WI38 (cell line): Measurements from ENCODE around the gene CFAP45.

Source experiments
- H3K4me3 ChIP-seq: 2 replicates; pipeline ENCODE4 v1.5.1; 2011; ENCODE audit warnings: low read depth, mild to moderate bottlenecking, control low read depth, low read length
- CTCF ChIP-seq: IDR thresholded peaks from 2 replicates; pipeline ENCODE4 v1.5.1; 2012; ENCODE audit warnings: low read depth, mild to moderate bottlenecking, control low read depth, low read length

Gene CFAP45

GRCh38 chr1:159916242-159917051 lies 16.5 kb upstream of the CFAP45 start:
- no peak for TF ChIP-seq CTCF
- H3K4me3 ChIP-seq, result no peak overlapping the region

DNA sequence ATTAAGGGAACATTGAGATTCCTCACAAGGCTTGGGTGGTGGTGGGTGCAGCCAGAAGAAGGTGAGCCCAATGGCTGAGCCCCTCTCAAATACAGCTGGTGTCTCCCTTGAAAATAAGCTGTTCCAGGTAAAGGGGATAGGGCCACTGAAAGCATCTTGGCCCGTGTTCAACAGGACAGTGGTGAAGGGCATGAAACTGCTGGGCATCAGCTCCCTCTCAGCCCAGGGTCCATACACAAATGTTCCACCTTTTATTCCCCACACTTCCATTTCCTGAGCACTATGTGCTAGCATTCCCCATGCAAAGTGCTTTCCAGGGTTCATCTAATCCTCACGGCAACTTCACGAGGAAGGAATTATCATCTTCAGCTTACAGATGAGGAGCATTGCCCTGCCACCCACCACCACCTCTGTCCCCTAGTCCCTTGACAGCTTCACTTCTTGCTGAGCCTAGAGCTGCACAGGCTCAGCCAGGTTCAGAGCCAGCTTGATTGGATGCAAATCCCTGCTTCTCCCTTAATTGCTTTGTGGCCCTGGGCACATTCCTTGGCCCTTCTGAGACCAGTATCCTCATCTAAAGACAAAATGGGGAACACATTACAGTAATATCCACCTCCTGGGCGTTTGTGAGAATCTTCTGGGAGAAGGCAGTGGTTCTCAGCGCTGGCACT lies 15.7 kb upstream of the CFAP45 start:
- no peak for TF ChIP-seq CTCF
- no peak overlapping the region for H3K4me3 ChIP-seq

DNA sequence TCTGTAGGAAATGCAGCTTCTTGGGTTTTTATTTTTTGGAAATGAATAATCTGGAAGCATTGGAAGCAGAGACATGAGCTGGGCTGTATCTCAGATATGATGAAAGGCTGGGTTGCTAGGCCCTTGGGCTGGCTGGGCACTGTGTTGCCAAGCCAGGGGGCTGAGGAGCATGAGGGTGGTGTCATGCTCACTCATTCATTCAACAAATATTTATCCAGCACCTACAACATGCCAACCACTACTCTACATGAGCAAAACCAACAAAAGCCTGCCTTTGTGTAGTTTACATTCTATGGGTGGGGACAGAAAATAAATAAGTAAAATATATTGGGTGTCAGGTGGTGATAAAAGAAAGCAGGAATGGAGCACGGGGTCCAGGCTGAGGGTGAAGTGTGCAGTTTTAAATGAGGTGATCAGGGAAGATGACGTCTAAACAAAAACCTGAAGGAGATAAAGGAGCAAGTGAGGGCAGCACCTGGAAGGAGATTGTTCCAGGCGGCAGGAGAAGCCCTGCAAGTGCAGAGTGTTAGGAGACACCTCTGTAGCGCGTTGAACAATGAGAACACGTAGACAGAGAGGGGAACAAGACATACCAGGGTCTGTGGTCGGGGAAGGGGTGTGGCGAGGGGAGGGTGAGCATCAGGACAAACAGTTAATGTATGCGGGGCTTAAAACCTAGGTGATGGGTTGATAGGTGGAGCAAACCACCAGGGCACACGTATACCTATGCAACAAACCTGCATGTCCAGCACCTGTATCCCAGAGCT lies 14.5 kb upstream of the CFAP45 start:
- no peak for TF ChIP-seq CTCF
- no peak overlapping the region for H3K4me3 ChIP-seq

DNA sequence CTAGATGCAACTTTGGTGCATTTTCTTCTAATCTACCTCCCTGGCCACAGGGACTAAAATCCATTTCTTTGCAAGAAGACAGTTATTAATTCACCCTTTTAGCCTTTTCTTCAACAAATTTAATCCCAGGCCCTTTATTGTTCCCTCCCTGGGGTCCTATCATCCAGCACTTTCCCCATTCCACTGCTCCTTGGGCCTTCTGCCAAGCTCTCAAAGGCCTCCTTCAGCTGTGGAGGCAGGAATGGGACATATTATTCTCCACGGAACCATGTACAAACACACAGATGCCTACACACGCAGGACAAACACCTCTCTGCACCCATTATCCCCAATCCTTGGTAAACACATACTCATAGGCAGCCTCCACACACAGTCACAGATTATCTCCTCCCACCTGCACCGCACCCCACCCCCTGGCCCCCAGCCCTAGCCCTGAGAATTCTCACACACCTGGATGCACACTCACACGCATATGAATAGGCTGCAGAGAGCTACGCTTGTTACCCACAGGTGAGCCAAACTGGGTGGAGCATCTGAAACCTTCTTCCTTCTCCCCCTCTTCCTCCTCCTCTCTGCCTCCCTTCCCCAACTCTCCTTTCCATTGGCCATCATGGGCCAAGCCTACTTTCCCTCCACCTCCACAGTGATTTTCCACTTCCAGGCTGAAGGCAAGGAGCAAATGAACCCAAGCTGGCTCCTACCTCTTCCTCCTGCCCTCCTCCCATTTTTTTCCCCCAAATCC lies 13.7 kb upstream of the CFAP45 start:
- no peak for TF ChIP-seq CTCF
- no peak overlapping the region for H3K4me3 ChIP-seq

DNA sequence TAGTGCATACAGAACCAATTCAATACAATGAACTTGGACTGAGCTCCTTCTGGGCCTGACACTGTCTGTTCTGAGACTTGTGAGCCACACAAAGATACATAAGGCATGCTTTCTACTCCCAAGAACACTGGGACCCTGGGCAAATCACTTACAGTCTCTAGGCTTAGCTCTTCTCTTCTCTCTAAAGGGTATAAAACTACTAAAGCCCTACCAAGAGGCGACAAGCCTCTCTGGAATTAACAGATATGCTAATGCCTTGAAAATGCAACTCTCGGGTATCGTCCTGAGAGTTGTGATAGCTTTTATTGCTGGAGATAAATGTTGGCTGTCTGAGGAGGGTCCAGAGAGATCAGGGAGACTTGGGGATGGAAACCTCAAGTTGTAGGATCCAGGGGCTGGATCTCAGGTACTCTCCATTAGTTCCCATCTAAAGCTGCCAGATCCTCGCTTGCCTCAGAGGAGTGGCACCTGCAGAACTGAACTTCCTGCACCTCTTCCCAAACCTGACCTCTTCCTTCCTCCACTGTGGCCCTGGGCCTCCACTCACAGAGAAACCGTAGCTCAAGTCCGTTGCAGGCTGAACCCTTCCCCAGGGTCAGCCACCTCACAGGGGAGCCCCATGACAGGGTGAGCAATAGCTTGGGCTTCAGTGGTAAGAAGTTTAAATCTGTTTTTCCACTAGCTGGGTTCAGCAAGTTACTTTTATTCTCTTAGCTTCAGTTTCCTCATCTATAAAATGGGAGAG lies 11.5 kb upstream of the CFAP45 start:
- H3K4me3 ChIP-seq, result no peak overlapping the region
- no peak for TF ChIP-seq CTCF

DNA sequence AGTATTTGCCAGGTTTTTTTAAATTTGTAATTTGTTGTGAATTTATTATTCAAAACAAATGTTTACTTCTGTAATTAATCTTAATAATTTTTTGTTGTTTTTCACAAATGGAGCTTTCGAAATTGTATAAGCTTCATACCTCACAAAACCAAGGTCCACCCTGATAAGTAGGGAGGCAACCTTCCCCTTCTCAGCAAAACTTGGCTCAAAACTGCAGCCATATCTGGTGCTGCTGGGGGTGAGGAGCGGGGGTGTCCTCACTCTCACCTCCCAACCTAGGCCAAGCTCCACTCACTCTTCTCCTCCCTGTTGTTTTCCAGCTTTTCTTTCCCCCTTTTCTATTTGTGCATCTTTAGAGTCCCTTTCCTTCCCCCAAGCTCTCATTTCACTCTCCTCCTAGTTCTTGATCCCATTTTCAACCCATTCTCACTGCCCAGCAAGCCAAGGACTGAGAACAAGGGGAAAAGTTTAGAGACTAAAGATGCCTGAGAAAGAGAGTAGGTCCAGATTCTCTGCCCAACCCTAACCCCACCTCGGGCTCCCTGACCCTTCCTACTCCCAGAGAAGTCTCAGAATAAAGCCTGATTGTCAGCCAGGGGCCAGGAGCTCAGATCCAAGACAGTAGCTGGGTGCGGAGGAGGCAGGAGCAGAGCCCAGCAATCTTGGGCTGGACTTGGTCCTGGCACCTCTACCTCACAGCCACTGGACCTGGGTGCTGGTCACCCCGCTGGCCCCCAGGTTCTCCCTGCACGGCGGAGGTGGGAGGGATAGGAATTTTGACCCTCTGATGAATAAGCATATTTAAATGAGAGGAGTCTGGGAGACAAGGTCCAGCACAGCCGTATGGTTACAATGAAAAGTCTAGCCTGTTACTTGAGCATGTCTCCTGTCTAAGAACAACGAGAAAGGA lies 8.3 kb upstream of the CFAP45 start:
- H3K4me3 ChIP-seq, result no peak overlapping the region
- no peak for TF ChIP-seq CTCF
